Ishikawa (cell line): ENCODE data around the gene RPP30.

Experiments used
- CEBPB ChIP-seq: IDR thresholded peaks from 2 replicates; pipeline ENCODE4 v1.6.1; 2012
- EGR1 ChIP-seq: IDR thresholded peaks from 2 replicates; pipeline ENCODE4 v1.6.1; 2012
- EP300 ChIP-seq: IDR thresholded peaks from 2 replicates; pipeline ENCODE4 v1.6.1; 2012; ENCODE audit warnings: borderline replicate concordance
- FOXM1 ChIP-seq: IDR thresholded peaks from 2 replicates; pipeline ENCODE4 v1.6.1; 2012; ENCODE audit warnings: low read depth, borderline replicate concordance
- MAX ChIP-seq: IDR thresholded peaks from 2 replicates; pipeline ENCODE4 v1.6.1; 2012
- NFIC ChIP-seq: IDR thresholded peaks from 2 replicates; pipeline ENCODE4 v1.6.1; 2012
- RAD21 ChIP-seq: IDR thresholded peaks from 2 replicates; pipeline ENCODE4 v1.6.1; 2012; ENCODE audit warnings: low read depth
- REST ChIP-seq: IDR thresholded peaks from 2 replicates; pipeline ENCODE4 v1.6.1; 2012; ENCODE audit warnings: low read depth, mild to moderate bottlenecking
- TAF1 ChIP-seq: IDR thresholded peaks from 2 replicates; pipeline ENCODE4 v1.6.1; 2012; ENCODE audit warnings: low read depth, mild to moderate bottlenecking
- TCF12 ChIP-seq: IDR thresholded peaks from 2 replicates; pipeline ENCODE4 v1.6.1; 2012; ENCODE audit warnings: low read depth
- USF1 ChIP-seq: IDR thresholded peaks from 2 replicates; pipeline ENCODE4 v1.6.1; 2012
- ZBTB7A ChIP-seq: IDR thresholded peaks from 2 replicates; pipeline ENCODE4 v1.6.1; 2012; ENCODE audit warnings: low read depth

- no peak for TF ChIP-seq USF1
- no peak for TF ChIP-seq EP300
- no peak for TF ChIP-seq CEBPB
- TF ChIP-seq ZBTB7A = no peak
- TF ChIP-seq TAF1 = no peak
- TF ChIP-seq MAX = no peak
- TF ChIP-seq RAD21 = no peak
- no peak for TF ChIP-seq EGR1
- TF ChIP-seq TCF12 = no peak
- no peak for TF ChIP-seq FOXM1
- no peak for TF ChIP-seq REST
- no peak for TF ChIP-seq NFIC
These were observed 48.2 kb downstream of the RPP30 start for GRCh38 chr10:90919683-90920574.
